Measurements from ENCODE around the gene ZNRF3.
"Not testable (repeated sequence)": the region's sequence is repeated elsewhere in the genome, so short reads cannot be mapped to it uniquely, and the experiment has no call there.

Gene ZNRF3

DNA sequence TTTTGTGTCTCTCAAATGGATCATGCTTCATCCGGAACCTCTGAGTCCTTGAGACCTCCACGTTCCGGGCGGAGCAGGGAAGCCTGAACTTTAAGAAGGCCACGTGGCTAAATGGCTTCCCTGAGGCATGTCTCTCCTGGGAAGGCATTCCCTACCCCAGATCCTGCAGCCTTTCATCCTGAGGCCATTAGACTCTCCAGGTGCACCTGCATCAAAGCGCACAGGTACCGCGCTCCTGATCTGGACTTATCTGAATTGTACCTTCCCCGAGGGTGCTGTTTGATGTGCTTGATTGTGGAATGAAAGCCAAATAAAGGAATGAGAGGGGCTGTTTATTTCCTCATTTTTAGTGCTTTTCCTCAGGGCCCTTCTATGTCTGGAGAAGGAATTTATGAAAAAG lies 155.8 kb downstream of the ZNRF3 start:
- DNase-seq (ENCODE audit: low spot score), result no peak

DNA sequence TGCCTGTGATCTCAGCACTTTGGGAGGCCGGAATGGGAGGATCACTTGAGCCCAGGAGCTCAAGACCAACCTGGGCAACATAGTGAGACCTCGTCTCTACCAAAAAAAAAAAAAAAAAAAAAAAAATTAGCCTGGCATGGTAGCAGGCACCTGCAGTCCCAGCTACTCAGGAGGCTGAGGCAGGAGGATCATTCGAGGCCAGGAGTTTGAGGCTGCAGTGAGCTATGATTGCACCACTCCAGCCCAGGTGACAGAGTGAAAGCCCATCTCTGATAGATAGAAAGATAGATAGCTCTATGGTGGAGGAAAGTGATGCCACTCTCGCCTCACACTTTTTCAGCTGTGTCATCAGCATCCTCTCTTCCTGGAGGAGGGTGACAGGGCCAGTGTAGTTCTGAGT lies 156.3 kb downstream of the ZNRF3 start:
- not testable (repeated sequence) for DNase-seq (ENCODE audit: low spot score)

DNA sequence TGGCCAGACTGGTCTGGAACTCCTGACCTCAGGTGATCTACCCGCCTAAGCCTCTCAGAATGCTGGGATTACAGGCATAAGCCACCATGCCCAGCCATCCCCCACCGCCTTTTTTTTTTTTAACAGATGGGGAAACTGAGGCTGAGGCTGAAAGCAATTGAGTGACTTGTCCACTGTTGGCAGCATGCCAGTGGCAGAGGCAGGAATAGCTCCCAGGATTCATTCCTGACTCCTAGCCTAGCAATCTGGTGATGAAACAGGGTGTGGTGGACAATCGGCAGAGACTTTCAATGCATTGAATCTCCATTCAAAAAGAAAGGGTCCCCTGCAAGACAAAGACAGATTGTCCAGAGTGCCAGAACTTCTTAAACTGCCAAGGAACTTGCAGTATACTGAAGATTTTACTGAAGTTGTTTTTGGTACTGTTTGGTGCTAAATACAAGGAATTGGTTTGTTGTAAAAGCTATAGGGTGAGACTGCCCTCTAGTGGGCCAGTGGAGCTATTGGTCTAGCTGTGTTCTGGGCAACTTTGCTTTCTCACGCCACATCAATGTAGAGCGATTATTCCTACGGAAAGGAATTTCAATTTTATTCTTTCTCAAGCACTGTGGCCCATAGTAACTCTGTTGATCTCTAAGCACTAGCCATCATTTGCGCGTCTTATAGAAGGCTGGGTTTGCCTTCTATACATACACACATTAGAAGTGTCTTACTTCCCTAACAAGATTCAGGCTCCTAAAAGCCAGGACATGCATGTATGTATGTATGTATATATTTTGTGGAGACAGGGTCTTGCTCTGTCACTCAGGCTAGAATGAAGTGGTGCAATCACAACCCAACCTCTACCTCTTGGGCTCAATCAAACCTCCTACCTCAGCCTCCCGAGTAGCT lies 157.3 kb downstream of the ZNRF3 start:
- peak; percentile 79 for DNase-seq (ENCODE audit: low spot score)

DNA sequence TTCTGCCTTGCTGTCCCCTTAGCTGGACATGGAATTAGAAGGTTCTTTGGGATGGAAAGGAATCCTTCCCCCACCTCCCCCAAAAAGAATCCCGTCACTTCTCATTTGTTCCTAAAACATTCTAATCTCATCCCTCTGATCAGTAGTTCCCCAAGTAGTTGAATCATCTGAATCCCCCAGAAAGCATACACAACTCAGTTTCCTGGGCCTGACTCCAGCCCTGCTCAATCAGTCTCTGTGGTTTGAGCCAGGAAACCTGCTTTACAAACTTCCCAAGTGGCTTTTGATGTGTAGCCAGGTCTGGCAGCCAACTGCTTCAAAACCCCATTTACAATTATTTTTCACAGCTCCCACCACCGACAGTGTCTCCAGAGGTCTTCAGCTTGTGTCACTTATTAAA lies 158.0 kb downstream of the ZNRF3 start:
- no peak for DNase-seq (ENCODE audit: low spot score)

DNA sequence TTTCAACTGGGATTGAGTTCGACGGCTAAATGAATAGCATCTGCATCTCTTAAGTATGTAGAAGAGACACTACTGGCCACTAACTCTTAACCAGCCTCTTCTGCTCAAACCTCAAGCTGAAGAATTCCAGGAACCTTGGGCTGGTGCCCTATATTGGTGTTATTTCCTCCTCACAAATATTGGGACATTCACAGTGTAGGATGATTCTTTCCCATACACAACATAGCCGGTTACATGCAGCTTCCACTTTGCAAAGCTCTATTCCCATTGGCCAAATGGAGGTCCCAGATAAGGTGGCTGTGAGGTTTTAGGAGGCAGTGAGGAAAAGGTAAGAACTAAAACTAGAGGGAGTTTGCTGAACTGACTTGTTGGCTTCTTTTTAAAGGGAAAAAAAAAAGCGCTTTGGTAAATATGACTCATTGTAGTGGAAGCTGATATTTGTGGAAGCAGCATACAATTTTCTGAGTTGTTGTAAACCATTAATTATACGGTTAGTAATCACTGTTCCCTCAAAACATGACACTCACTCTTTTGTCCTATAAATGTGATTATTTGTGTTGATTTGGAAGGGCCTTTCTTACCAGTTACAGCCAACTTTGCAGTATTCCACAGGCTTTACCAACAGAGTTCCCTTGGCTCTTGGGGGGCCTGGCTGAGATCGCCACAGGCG lies 160.7 kb downstream of the ZNRF3 start:
- DNase-seq (ENCODE audit: low spot score), result no peak

DNA sequence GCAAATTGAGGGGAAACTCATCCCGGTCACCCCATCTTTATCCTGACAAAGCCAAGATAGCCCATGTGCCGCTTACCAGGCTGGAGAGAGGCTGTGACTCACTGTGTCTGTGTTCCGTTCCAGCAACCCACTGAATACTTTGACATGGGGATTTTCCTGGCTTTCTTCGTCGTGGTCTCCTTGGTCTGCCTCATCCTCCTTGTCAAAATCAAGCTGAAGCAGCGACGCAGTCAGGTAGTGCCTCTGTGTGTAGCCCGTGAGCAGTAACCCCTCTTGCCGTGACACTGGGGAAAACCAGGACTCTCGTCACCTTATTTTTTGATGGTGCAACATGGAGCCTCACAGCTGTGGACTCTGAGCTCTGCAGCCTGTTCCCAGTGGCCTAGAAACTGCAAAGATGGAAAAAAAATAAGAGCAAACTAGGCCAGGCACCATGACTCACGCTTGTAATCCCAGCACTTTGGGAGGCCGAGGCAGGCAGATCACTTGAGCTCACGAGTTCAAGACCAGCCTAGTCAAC lies 161.3 kb downstream of the ZNRF3 start:
- DNase-seq (ENCODE audit: low spot score), result no peak

DNA sequence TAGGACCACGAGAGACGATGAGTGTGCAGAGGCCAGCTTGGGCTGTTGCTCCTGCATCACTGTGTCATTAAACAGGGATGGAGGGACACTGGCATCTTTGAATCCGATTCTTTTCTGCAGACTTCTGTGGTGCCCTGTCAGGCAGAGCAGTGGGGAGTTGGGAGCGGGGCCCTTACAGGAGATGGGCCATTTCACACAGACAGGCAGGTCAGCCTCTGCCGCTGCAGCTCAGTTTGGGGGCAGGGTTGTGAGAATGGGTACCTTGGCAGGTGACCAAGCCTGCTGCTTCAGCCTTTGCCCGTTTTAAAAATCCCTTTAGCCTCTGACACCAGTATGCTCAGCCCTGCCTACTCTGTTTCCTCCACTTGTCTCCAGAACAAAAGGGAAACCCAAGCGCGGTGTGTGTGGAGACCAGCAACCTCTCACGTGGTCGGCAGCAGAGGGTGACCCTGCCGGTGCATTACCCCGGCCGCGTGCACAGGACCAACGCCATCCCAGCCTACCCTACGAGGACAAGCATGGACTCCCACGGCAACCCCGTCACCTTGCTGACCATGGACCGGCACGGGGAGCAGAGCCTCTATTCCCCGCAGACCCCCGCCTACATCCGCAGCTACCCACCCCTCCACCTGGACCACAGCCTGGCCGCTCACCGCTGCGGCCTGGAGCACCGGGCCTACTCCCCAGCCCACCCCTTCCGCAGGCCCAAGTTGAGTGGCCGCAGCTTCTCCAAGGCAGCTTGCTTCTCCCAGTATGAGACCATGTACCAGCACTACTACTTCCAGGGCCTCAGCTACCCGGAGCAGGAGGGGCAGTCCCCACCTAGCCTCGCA lies 165.7 kb downstream of the ZNRF3 start:
- DNase-seq (ENCODE audit: low spot score), result no peak

DNA sequence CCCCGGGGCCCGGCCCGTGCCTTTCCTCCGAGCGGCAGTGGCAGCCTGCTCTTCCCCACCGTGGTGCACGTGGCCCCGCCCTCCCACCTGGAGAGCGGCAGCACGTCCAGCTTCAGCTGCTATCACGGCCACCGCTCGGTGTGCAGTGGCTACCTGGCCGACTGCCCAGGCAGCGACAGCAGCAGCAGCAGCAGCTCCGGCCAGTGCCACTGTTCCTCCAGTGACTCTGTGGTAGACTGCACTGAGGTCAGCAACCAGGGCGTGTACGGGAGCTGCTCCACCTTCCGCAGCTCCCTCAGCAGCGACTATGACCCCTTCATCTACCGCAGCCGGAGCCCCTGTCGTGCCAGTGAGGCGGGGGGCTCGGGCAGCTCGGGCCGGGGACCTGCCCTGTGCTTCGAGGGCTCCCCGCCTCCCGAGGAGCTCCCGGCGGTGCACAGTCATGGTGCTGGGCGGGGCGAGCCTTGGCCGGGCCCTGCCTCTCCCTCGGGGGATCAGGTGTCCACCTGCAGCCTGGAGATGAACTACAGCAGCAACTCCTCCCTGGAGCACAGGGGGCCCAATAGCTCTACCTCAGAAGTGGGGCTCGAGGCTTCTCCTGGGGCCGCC lies 166.4 kb downstream of the ZNRF3 start:
- DNase-seq (ENCODE audit: low spot score), result no peak

DNA sequence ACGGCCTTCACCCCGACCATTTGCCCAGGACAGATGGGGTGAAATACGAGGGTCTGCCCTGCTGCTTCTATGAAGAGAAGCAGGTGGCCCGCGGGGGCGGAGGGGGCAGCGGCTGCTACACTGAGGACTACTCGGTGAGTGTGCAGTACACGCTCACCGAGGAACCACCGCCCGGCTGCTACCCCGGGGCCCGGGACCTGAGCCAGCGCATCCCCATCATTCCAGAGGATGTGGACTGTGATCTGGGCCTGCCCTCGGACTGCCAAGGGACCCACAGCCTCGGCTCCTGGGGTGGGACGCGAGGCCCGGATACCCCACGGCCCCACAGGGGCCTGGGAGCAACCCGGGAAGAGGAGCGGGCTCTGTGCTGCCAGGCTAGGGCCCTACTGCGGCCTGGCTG lies 167.1 kb downstream of the ZNRF3 start:
- DNase-seq (ENCODE audit: low spot score), result no peak

DNA sequence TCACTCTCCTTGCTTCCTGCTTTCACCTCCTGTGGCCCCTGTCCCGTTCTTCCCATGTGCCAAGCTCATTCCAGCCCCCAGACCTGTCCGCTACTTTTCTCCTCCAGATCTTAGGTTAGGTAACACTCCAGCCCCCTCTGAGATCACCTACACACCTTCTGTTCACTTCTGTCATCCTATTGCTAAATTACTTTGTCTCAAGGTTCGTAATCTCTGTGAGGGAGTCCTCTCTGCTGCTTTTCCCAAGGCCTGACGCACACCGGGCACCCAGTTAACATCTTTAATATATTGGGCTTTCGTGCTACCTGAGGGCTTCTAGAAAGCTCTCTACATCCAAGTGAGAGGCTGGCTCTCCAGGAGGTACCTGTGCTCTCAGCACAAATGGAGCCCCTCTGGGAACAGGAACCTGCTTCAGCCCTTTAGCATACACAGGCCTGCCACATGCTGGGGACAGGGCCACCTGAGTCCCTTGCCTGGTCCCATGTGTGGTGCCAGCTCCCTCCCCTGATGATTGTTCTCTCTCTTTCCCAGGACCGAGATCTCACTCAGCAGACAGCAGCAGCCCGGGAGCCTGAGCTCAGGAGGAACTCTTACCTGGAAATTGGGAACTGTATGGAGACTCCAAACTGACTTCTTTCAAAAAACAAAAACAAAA lies 169.8 kb downstream of the ZNRF3 start:
- no peak for DNase-seq (ENCODE audit: low spot score)

DNA sequence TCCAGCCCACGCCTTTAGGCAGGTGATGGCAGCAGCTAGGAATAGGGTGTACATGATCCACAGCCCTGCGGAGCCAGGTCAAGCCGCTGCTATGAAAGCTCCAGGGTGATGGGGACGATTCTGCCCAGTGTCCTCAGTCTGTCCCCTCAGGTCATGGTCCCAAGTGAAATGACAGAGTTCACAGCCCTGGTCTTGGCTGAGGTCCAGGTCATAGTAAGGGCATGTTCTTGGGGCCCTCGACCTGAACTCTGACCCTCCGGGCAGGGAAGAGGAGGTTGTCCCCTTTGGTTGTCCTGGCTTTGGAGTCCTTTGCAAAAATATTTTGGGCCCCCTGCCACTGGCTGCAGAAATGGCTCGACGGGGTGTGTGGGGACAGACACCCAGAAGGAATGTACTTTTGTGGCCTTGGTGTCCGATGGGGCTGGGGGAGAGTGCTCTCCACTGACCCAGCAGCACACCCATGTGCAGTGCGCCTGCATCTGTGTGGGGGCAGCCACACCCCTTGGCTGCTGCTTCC lies 170.9 kb downstream of the ZNRF3 start:
- no peak for DNase-seq (ENCODE audit: low spot score)

DNA sequence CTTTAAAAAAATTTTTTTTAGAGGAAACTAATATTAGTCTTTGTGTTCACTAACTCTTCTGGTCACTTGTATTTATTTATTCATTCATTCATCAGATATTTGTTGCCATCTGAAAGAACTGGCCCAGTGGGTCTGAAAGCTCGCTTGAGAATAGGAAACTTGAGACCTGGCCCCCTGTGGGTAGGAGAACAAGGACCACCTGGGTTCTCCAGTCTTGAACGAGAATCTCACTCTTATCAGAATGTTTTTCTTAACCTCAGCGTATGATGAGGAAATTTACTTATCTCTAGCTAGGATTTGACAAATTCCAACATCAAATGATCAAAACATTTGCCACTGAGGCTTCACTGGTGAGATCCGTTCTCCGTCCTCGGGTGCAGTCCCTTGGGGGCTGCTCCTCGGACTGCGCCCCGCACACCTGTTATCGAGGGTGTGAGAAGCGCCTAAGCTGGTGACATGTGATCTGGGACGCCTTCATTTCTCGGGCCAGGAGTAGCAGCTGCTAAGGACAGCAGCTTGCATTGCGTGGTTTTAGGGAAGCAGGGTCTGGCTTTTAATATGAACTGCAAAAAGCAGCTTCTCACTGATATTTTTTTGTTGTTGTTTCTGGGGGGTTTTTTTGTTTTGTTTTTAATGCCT lies 171.9 kb downstream of the ZNRF3 start:
- DNase-seq (ENCODE audit: low spot score), result no peak

DNA sequence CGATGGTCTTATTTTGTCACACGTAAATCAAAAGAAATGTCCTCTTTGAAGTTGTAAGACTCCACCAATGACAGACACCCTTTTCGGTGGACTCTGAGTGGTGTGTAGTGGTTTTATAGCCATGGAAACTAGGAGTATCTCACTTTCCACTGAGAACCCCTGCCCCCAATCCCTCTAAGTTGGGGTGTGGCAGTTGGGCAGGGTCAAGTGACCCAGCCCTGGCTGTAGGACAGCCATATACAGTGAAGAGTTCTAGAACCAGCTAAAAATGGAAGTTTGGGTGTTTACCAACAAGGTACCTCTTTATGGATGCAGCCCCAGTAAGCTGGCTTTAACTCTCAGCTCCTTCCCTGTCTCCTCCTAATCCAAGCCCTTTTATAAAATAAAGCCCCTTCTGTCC lies 173.1 kb downstream of the ZNRF3 start:
- no peak for DNase-seq (ENCODE audit: low spot score)

DNA sequence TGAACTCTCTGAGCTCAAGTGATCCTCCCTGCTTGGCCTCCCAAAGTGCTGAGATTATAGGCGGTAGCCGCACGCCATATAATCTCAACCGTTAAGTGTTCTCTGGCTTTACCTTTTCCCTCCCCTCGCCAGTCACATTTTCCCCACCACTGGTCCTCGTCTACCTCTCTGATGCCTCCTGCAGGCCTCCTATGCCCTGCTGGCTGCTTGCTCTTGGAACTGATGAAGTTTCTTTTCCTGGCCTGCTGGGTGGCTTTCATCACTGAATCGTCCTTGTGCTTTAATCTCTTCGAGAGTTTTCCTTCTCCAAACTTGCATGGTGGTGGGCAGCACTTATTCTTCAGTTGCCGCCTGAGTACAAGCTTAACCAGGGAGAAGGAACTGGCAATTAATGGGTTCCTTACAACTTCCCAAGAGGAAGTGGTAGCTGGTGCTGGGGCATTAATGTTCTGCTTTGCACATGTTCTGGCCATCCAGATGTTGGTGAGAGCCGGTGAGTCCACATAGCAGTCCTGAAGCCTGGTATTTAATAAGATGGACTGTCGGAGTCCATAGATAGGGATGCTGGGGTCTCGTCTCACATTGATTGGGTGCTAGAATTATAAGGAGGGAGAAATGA lies 177.0 kb downstream of the ZNRF3 start:
- DNase-seq (ENCODE audit: low spot score), result no peak

DNA sequence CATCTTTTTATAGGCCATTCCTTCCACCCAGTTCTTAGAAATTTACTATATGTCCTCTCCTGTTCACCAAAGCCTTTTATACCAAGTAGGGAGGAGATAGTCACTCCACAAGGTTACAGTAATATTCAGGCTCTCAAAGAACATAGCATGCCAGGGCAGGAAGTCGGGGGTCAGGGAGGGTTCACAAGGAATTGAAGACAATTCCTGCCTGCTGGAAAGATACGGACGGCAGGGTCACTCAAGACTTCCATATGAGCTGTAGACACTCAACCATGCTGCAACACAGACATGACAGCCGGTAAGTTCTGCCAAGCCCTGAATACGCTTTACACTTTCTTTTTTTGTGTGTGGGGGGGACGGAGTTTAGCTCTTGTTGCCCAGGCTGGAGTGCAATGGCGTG lies 177.6 kb downstream of the ZNRF3 start:
- DNase-seq (ENCODE audit: low spot score), result no peak

DNA sequence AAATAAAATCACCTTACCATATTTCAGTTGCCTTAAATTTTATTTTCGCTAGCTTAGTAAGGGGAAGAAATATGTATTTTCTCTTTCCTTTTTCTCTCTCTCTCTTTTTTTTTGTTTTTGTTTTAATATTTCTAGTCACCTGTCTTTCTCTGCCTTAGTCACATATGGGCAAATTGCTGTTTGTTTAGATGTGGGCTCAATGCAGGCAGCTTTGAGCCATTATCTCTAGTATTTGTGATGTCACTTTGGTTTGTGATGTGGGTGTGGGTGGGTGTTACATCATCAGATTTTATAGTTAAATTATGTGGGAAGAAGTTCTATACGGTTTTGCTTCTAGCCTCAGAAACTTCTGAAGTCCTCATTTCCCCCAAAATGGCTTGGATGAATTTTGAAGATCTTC lies 178.4 kb downstream of the ZNRF3 start, which contains the start of gene C22orf31:
TSS of gene C22orf31 (minus strand) at position 59 of the 400 bp plus-strand sequence. CDS start at position 20, 39 bp downstream.
- DNase-seq (ENCODE audit: low spot score), result no peak

DNA sequence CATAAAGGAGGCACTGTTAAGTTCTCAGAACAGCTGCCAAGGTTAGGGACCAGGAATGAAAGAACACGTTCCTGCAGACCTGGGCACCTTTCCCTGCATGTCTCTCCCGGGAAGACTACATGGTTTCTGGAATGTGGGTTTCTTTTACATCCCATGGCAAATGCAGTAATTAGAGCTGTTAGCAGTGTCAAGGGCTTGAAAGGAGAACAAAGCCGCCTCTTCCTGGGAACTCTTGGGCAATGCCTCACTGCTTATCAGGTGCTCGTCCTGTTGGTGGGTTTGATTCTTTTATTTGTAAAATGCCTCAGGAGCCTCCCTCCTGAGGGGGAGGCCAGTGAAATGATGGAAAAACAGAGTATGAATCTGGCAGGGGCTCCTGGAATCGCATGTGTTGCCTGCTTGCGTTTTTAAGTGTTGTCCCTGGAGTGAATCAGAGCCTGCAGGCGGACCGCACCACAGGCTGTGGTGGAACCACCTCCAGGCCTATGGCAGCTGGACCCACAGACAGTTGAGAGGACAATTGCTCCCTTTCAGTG lies 179.0 kb downstream of the ZNRF3 start:
- DNase-seq (ENCODE audit: low spot score), result no peak

DNA sequence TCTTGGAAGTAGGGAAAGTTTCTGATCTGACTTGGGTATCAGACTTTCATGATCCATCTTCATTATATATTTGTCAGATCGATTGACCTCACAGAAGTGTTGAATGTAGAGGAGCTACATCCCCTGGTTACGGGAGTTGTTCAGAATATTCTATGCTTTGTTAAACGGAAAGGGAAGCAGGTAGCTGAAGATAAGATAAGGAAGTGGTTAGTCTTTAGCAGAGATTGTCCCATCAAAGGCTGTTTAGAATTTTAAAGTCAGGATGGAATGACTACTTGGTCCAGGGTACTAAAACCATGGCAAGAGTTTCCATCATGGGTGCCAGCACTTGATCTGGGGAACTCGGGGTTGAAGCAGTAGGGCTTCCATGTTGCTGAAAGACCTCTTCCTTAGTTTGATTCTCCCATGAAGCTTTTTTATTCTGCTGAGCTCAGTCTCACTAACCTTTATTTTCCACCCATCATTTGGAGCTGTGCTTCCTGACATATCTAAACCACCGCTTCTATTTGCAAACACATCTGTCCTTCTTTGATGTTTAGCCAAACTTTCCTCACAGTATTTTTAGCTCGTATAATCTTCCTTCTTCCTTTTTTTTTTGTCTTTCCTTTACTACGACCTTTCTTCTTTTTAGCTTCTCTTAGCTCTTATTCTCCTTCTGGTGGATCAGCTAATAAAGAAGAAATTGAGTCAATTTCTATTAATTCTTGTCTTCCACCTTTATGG lies 182.3 kb downstream of the ZNRF3 start:
- no peak for DNase-seq (ENCODE audit: low spot score)

DNA sequence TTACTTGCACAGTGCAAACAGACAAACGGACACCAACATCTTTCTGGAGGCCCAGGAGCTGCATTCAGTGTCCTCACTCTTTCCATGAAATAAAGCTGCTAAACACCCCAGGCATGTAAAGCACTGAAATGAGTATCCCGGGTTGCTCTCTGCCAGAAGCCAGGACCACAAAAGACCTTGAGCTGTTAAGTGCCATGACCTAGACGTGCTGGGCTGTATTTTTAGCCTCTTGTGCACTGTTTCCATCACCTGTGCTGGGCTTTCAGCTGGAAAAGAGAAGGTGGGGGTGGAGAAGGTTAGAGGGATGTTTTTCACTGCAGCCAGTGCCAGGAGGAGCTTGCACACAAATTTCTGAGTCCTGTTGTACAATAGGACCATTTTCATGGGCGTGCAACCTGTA lies 186.1 kb downstream of the ZNRF3 start:
- no peak for DNase-seq (ENCODE audit: low spot score)
